Activated effector memory CD4-positive, alpha-beta T cell treated with Interleukin-2 at 50 U/mL for 16 hours (primary cell): ENCODE results near the gene RBM20.
"Not testable (repeated sequence)": the region's sequence is repeated elsewhere in the genome, so short reads cannot be mapped to it uniquely, and the experiment has no call there.

Experiments
- DNase-seq: peaks from one replicate; pipeline ENCODE4 v3.0.0-alpha.2; 2020

RBM20 gene

DNA sequence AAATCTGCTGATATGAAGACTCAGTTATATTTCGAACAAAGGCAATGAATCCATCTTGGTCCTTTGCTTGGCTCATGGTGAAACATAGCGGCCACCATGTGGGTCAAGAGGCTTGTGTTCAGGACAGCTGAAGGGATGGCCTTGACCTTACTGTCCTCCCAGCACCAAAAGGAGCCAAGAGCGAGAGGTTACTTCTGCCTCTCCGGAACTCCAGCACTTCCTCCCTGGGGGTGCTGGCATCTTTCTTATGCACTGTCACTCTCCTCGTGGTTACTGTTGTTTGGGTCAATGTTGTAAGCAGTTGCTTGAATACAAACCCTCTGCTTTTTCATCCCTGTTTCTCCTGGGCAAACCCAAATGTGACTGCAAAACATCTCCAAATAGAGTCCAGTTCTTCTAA lies 100.6 kb downstream of the RBM20 start:
- DNase-seq = no peak

DNA sequence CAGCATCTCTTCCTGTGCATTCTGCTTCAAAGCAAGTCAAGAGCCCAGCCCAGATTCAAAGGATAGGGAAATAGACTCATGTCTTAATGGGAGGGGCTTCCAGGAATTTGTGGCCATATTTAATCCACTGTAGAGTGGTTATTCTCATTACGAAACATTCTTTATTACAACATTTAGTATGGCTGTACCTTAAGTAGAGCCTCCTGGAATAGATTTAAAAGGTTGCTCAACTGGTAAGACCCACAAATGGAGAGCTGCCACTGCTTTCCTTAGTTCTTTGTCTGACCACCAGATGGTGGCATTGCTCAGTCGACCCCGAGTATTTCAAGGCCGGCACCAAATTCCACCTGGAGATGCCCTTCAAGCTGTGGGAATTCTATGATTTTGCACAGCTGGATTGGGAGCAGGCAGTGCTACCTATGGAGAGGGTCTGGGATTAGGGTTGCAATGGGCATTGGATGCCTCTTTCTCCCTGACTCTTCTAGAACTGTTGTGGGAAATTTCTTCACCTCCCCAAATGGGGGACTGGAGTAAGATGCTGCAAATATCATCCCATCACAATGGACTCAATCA lies 102.2 kb downstream of the RBM20 start:
- peak; percentile 33 for DNase-seq

DNA sequence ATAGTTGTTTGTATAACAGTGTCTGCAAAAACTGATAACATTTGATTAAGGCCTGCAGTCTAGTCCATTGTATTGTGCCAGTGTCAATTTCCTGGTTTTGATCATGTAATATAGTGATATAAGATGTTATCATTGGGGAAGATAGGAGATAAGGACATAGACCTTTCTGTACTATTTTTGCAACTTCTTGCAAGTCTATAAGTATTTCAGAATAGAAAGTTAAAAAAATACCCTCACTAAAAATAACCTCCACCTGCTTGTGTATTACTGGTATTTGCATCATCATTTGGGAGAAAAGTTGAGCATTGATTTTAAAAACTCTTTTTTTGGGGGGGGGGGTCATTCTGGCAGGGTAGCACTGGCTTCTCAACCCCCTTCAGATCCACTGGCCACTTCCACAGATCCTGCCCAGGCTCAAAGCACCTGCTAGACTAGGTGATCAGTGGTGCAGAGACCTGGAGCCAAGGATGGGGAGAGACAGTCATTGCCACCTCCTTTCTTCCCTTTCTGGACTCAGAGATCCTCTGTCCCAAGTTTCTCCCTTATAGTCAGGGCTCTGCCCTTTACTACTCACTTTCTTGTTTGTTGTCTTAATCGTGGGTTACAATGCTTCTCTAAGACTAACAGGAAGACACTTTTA lies 103.0 kb downstream of the RBM20 start:
- no peak for DNase-seq

DNA sequence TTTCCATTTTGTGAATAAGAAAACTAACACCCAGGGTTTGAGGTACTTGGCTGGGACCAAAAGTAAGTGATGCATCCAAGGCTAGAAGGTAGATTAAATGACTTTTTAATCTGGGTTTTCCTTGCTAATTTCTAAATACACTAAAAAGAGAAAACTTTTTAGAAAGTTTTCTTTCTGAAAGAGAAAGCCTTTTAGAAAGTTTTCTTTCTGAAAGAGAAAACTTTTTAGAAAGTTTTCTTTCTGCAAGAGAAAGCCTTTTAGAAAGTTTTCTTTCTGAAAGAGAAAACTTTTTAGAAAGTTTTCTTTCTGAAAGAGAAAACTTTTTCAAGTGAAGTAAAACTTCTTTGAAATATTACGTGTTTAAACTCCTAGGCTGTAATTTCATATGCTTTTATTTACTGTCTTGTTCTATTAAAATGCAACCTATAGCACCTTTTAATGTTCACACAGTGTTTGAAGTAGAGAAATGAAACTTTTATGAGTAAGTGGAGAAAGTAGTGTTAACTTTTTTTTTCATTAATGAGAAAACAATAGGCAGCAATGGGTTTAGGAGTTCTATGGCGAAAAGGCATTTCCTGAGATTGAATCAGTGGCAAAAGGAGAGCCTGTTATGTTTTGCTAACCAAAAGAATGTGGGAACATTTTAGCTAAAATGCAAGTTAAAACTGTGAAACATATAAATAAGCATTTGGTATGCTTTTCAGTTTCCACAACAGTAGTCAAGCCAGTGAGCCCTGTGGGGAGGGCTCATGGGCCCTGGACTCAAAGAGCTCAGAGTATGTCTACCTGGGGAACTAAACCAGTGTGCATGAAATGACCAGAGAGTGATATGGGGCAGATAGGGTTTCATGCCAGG lies 103.7 kb downstream of the RBM20 start:
- no peak for DNase-seq

DNA sequence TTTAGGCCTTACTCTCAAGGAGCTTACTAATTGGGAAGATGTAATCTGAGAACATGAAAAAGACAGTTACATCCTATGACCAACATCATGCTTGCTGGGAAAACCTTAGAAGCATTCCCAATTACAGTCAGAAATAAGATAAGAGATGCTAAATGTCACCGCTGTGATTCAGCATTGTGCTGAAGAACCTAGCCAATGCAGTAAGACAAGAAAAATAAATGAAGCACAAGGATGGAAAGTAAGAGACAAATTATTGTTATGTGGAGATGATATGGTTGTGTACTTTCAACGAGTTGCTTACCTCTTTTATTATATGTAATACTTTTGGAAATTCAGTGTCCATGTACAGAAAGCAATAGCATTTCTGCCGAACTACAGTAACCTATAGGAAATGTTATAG lies 104.8 kb downstream of the RBM20 start:
- no peak for DNase-seq

DNA sequence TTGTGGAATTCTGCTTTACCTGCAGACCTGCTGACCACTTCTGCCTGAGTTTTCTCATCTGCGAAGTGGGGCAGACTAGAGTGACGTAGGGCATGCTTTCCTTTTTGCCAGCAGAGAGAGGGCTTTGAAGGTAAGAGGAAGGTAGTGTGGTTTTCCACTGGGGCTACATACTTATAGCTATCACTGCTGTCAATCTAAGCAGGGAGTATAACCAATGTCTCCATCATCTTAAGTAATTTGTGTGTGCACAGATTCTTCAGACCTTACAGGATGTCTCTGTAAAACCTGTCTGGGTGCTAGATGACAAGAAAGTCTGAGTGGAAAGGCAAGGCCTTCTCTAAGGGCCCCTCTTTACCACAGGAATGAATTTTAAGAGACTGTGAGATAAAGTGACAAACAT lies 106.8 kb downstream of the RBM20 start:
- no peak for DNase-seq

DNA sequence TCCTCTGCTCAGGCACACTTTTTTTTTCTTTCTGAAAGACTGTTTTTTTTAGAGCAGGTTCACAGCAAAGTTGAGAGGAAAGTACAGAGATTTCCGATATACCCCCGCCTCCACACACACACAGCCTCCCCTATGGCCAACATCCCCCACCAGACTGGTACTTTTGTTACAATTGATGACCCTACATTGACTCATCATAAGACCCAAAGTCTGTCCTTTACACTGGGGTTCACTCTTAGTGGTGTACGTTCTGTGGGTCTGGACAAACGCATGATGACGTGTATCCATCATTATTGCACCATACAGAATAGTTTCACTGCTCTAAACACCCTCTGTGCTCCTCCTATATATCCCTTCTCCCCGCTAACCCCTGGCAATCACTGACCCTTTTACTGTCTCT lies 107.7 kb downstream of the RBM20 start:
- no peak for DNase-seq

DNA sequence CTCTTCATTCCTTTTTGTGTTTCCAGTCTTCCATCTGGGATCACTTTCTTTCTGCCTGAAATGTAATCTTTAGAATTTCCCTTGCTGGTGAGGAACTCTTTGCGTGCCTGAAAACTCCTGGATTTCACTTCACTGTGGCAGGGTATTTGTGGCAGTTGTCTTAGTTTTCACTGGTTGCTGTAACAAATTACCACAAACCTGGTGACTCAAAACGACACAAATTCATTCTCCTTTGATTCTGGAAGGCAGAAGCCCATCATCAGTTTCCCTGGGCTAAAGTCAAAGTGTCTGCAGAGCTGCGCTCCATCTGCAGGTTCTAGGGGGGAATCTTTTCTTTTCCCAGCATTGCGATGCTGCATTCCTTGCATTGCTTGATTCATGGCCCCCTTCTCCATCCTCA lies 109.3 kb downstream of the RBM20 start:
- DNase-seq = no peak

DNA sequence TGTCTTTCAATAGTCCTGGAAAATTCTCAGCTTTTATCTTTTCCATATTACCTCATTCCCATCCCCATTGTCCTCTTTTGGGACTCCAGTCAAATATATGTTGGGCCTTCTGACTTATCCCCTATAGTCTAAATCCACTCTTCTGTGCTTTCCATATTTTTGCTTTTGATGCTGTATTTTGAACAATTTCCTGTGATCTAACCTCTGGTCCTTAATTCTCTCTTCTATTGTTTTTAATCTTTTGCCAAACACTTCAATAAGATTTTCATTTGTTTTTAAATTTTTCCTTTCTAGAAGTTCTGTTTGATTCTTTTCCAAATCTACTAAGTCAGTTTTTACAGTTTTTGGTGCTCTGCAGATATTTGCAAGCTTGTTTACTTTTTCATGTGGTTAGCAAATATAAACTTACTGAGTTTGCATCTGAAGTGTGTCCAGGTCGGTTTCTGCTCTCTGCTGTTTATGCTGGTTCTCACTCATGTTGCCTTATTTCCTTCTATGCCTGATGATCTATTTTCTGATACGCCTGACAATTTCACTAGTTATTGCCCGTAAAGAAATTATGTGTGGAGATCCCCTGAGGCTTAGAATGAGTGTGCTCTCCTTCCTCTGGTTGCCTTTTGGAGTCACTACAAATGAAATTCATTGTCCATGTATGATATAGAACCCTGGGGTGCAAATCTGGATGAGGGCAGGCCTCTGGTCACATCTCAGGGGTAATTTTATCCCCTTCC lies 110.4 kb downstream of the RBM20 start:
- no peak for DNase-seq

DNA sequence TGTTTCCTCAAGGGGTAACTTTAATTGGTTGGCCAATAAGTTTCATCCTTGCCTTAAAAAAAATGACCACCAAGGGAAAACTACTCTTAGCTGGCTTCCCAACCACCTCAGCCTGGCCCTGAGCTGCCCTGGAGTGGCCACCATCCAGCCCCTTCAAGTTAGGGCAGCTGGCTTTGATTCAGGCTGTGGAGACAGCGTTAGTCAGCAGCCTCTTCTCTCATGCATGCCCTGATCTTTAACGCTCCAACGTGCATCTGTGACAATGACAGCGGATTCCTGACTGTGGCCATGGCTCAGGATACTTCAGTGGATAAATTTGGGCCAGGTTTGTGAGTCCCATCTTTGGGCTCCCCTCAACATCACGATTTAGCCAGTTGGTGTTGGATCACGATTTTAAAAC lies 111.6 kb downstream of the RBM20 start:
- DNase-seq = no peak

DNA sequence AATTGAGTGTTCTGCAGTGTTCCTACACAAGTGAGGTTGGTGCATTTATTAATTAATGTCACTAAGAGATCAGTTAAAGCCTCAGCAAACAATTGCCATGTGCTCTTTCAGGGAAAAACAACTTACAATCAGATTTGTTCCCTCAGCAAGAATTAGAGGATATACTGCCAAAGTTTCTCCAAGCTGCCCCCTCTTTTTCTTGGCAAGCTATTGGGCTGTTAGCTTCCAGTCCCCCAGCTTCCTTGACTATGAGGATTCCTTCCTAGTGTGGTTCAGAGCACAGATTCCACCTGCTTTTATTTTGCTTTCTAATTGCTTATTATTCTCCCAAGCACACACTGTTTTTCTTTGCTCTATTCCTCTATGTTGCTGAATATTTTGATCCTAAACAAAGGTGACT lies 112.7 kb downstream of the RBM20 start:
- DNase-seq = no peak

DNA sequence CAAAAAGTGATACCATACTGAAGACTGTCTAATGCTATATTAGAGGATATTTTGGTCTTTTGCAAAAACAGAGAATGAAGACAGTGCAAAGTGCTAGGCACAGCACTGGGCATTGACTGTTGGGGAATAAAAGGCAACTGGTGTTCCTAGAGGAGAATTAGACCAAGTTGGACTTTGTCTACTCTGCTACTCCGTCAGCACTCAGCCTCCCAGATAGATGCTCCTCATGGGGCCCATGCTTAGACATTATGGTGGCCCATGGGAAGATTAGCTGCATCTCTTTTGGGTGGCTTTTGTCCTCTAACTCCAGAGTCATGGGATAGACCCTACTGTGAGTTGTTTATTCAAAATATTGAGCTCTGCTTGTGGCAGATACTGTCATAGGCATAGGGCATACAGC lies 113.5 kb downstream of the RBM20 start:
- no peak for DNase-seq

DNA sequence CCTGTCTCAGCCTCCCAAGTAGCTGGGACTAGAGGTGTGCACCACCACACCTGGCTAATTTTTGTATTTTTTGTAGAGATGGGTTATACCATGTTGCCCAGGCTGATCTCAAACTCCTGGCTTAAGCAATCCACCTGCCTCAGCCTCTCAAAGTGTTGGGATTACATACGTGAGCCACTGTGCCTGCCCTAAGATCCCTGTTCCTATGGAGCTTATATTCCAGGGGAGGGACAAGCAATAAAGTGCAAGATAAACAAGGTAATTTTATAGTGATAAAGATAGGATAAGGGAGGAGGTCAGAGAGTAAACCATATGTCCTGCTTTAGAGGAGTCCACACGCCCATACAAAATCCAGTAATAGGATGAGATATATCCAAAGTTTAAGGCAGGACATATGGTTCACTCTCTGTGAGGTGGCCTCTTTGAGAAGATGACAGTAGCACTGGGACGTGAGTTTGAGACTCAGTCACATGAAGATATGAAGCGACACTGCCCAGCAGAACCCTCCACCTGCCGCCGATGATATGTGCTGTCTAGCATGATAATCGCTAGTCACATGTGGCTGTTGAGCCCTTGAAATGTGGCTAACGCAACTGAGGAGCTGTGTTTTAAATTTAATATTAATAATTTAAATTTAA lies 114.1 kb downstream of the RBM20 start:
- no peak for DNase-seq

DNA sequence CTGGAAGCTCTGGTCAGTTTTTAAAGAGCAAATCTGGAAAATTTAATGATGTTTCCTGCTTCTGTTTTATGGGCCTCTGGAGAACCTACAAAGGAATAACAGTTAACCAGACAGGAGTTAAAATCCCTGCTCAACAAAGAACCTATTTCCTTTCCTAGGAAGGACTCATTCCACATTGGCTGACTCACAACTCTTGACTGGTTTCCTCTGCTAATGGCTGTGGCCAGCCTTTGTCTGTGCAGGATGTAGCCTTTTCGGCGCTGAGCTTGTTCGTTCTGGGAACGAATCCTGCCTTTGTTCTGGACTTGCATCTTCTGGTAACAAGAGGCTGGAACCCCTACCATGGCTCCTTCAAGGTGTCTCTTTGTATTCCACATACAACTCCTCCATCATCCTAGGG lies 114.8 kb downstream of the RBM20 start:
- DNase-seq = no peak

DNA sequence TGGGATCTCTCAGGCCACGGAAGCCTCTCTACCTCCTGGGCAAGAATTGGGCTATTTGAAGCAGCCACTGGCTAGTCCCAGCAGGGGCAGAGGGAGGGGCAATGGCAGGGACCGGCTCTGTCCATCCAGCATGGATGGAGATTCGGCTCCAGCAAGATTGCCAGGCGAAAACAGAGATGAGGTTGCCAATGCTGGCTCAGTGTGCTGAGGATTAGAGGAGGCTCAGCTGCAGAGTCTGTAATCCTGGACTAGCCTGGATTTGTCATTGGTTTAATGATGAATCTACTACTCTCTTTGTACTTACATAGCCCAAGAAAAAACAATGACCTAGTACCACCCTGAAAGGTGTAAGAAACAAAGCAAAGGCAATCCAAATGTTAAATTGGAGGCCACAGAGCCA lies 115.4 kb downstream of the RBM20 start:
- DNase-seq = no peak

DNA sequence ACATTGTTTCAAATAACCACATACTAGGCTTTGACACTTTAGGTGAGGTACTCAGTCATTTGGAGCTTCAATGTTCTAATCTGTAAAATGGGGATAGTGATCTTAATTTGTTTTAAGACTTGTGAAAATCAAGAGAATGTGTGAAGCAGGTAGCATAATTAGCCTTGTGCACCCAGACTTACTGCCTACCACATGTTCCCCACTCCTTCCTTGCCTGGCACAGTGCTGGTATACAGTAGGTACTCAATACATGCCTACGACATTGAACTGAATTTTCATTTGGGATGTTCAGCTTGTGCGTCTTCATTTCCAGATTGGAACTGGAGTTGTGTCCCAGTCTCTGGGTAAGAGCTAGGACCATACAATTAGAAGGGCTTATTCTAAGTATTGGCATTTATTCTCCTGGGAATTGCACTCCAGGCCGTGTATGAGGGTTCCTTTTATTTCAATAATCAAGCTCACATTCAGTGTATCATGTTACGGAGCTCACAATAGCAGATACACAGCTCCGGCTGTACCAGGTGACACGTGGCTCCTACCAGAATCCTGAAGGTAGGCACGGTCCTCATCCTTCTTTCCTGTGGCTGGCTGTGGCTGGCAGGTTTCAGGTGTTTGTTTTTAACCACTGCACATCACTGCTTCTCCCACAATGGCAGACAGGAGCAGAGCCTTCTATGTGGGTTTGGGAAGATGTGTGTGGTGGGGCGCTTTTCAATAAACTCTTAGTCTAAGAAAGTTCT lies 118.1 kb downstream of the RBM20 start:
- DNase-seq = no peak

DNA sequence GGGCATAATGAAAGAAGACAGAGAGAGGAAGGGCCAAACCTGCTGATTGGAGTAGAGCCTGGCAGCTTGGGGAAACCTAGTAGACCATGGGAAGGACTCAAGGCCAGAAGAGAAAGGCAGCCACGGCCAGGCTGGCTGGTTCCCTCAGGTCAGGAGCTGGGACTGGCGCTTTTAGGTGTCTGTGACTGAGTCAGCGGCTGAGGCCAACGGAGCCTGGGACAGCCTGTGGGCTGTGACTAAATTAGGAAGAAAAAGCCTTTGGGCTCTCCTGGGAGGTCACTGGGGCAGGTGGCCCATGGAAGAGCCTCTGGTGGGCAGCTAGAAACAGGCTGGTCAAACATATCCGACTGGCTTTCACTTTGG lies 118.7 kb downstream of the RBM20 start:
- DNase-seq = no peak

DNA sequence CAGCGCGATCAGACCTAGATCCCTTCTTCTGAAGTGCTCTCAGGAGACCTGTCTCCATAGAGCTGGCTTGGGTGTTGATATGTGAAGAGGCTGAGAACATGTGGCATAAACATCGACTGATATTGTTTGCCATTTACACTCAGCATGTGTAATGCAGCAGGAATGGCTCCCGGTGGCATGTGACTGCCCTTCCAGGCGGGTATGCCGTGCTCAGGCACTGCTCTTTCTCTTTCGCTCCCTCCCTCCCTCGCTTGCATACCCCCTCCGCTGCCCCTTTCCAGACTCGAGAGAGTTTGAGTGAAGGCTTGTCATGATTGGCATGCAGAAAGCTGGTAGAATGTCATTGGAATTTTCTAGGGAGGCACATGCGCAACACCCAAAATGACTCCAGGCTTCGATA lies 120.2 kb downstream of the RBM20 start:
- no peak for DNase-seq

DNA sequence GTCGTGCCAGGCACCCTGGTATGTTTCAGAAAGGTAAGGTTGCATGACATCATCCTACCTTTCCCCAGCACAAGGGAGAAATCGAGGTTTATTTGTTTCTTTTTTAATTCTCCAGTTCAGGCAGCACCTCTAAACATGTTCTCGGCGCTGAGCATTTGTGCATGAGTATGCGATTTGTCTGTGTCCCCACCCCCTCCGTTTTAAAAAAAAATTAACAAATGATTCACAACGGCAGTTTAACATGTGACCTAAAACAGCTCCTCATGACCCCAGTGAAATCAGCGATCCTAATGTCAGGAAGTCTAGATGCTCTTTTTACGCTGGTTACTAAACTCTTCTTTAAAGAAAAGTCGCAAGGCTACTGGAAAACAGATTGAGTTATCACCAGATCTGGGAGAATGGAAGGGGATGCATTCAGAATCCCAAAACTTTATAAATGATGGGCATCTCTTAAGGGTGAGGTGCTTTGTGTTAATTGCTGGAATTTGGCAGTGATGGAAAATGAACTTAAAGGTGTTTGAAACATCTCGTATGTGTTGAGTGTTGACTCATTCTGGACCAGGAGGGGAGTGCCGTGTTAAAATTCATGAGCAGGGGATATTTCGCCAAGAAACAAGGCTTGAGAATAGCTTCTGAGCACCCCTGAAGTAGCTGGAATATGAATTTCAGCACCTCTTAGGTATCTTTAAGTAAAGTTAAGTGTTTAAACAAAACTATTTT lies 120.8 kb downstream of the RBM20 start:
- DNase-seq = no peak

DNA sequence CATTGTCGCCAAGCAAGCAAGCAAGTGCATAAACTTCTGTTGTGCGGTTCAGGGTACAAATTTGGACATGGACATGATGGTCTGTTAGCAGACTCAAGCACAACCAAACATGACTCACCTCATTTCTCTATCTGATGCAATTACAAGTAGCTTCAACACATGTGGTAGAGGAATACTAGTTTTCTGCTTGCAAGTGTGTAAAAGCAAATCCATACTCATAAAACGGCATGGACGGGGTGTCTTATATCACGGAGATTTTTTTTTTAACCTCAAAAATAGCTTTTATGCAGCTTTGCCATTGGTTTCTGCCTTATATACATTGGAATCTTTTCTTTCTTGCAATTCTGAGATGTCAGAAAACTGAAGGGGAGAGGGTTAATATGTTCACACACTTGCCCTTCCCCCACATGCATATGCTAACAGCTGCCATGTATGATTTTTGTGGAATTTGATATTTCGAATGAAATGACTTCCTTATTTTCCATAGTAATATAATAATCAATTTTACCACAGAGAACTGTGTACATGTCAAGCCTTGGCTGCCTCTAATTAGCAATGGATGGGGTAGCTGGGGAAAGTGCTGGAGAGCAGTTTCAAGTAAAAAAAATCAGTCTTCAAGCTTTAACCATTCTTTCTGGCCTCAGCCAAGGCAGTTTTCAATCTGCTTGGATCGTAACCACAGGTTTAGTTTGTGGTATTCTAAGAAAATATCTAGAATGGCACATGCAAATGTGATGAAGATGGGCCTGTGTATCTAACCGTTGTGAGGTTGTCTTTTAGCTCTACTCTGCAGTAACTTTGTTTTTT lies 121.6 kb downstream of the RBM20 start:
- no peak for DNase-seq

DNA sequence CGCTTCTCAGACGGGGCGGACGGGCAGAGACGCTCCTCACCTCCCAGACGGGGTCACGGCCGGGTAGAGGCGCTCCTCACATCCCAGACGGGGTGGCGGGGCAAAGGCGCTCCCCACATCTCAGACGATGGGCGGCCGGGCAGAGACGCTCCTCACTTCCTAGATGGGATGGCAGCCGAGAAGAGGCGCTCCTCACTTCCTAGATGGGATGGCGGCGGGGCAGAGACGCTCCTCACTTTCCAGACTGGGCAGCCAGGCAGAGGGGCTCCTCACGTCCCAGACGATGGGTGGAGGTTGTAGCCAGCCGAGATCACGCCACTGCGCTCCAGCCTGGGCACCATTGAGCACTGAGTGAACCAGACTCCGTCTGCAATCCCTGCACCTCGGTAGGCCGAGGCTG lies 123.5 kb downstream of the RBM20 start:
- not testable (repeated sequence) for DNase-seq
